Memory B cell (primary cell): ENCODE measurements around the gene DENND2D.

Source experiments
- ATAC-seq: fragments of 150-1000 bp; cut with Tn5 transposase; 2 replicates; pipeline ENCODE4 v1.10.0; 2021; ENCODE audit warnings: low read depth, mild to moderate bottlenecking, moderate library complexity
- DNase-seq, 2 donors: peaks; one replicate each; pipeline ENCODE4 v3.0.0; 2022; ENCODE audit warnings: low spot score in 2 of 2
- H3K27ac Mint-ChIP-seq: one replicate; pipeline ENCODE4 v1.8.0; 2022; ENCODE audit warnings: mild to moderate bottlenecking, moderate library complexity, mixed read lengths
- H3K27me3 Mint-ChIP-seq: one replicate; pipeline ENCODE4 v1.8.0; 2022; ENCODE audit warnings: mixed read lengths
- H3K36me3 Mint-ChIP-seq: one replicate; pipeline ENCODE4 v1.8.0; 2022; ENCODE audit warnings: mild to moderate bottlenecking, mixed read lengths
- H3K4me1 Mint-ChIP-seq: one replicate; pipeline ENCODE4 v1.8.0; 2022; ENCODE audit warnings: mixed read lengths
- H3K4me3 Mint-ChIP-seq: one replicate; pipeline ENCODE4 v1.8.0; 2022; ENCODE audit warnings: mild to moderate bottlenecking, moderate library complexity, mixed read lengths
- H3K9me3 Mint-ChIP-seq: one replicate; pipeline ENCODE4 v1.8.0; 2022; ENCODE audit warnings: mixed read lengths

The DENND2D gene

DNA sequence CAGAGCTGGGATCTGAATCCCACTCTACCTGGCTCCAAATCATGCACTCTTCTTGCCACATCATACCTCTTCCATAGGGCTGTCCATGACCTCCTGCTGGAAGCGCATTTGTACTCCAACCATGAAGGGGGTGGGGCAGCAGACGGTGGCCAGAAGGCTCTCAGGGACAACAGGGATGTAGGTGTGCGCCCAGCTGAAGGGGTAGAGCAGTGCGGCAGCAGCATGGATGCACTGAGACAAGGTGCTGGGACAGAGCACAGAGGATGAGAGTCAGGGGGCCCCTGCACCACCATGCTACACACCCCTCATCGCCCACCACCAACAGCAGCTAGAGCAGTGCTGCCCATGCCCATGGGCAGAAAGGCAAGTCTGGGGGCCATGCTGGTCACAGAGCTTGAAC, 8.4 kb downstream of the DENND2D start:
- Mint-ChIP-seq H3K4me1 (peaks cover 51% of the 10 kb centered on the region), H3K27ac (peak overlapping the region; percentile 93), H3K36me3 (peaks cover 60% of the 10 kb centered on the region), H3K9me3 (peaks cover 1% of the 10 kb centered on the region), H3K27me3 (no peaks in the 10 kb centered on the region), H3K4me3 (no peak overlapping the region)
- no peak for ATAC-seq
- DNase-seq: no peak

DNA sequence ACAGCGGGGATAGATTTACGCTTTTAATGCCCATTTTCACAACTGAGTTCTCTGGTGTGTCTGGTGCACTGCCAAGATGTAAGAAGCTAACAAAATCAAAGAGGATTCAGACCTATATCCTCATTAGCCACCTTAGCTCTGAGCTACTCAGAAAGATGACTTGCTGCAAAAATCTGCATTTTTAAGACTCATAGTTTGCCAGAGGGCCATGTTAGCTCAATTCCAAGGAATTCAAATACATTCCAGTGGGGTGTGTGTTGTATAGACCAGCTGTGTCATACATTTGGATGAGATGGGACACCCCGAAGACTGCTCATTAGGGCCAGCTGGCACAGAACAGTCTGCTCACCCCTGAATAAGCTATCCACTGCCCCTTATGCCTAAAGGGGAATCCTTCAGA, 8.9 kb downstream of the DENND2D start:
- peak overlapping the region; percentile 93 for H3K27ac Mint-ChIP-seq
- H3K36me3 Mint-ChIP-seq: peaks cover 61% of the 10 kb centered on the region
- peaks cover 50% of the 10 kb centered on the region for H3K4me1 Mint-ChIP-seq
- peaks cover 1% of the 10 kb centered on the region for H3K9me3 Mint-ChIP-seq
- H3K4me3 Mint-ChIP-seq: no peak overlapping the region
- DNase-seq (no peak), ATAC-seq (no peak)
- no peaks in the 10 kb centered on the region for H3K27me3 Mint-ChIP-seq

DNA sequence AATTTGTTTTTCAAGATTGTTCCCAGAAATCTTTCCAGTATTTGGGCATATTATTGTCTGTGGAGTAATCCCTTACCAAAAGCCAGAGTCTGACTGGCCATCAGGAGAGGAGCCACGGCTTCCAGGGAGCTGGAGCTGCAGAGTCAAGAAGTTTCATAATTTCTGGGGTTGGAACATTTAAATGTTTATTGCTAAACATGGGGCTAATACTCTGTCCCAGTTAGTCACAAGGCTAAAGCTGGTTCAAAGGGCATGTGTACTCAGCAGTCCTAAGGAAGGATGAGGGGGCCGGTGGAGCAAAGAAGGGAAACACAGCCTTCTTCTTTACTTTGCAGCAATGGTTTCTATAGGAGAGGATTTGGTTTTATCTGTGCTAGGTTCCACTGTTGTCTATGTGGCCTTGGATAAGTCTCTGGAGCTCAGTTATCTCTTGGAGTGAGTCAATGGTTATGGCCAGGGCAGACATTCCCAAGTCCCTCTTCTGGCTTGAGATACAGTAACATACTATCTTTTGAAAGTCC, 9.5 kb downstream of the DENND2D start:
- DNase-seq (no peak), ATAC-seq (no peak)
- H3K36me3 Mint-ChIP-seq: peaks cover 56% of the 10 kb centered on the region
- peaks cover 47% of the 10 kb centered on the region for H3K4me1 Mint-ChIP-seq
- peaks cover 1% of the 10 kb centered on the region for H3K9me3 Mint-ChIP-seq
- H3K27me3 Mint-ChIP-seq: no peaks in the 10 kb centered on the region
- no peak overlapping the region for H3K4me3 Mint-ChIP-seq
- peak overlapping the region; percentile 93 for H3K27ac Mint-ChIP-seq

DNA sequence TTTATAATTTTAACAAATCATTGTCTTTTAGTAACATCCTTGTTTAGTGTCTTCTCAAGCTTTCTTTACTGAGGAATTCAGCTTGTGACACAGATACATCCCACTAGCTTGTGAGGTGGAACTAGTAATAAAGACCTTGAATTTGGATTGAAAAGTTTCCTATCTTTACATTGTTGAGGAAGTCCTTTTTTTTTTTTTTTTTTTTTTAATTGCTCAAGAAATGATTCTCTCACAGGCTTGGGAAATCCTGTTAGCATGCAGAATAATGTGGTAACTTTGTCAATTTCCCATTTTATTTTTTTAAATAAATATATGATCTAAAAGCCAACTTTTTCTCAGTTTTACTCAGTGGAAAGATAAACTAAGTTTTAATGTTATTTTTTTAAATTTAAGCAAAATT, 15.8 kb downstream of the DENND2D start:
- no peak overlapping the region for H3K4me3 Mint-ChIP-seq
- H3K27me3 Mint-ChIP-seq: no peaks in the 10 kb centered on the region
- peaks cover 1% of the 10 kb centered on the region for H3K9me3 Mint-ChIP-seq
- DNase-seq: no peak
- peaks cover 57% of the 10 kb centered on the region for H3K36me3 Mint-ChIP-seq
- H3K27ac Mint-ChIP-seq: peak overlapping the region; percentile 85
- ATAC-seq: no peak
- peaks cover 37% of the 10 kb centered on the region for H3K4me1 Mint-ChIP-seq

DNA sequence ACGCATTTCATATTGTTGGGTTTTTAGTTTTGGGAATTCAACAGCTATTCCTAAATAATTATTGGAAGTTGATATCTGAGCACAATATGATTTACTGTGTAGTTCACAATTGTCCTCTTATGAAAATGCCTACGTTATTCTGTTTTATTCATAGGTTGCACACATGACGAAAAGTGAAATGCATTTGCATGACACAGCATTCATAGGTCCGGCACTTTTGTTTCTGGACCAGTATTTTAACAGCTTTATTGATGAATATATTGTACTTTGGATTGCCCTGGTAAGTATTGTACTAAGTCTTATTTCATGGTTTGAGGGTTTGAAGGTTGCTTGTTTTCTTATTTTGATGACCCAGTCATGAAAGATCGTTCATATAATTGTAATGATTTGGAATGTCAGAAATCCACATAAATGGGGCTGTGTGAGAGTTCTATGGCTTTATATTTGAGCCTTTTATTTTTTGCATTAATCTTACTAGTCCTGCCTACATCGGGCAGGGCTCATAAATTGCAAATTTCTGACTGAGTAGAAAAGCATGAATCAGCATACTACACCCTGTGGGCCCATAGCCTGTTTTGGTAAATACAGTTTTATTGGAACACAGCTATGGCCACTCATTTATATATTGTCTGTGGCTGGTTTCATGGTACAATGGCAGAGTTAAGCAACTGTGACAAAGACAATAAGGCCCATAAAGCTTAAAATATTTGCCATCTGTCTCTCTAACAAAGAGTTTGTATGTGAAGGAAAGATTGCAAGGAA, 17.0 kb downstream of the DENND2D start:
- Mint-ChIP-seq H3K4me1 (peaks cover 40% of the 10 kb centered on the region), H3K27ac (peak overlapping the region; percentile 76), H3K36me3 (peaks cover 51% of the 10 kb centered on the region), H3K9me3 (no peaks in the 10 kb centered on the region), H3K27me3 (no peaks in the 10 kb centered on the region), H3K4me3 (no peak overlapping the region)
- ATAC-seq: no peak
- DNase-seq: no peak

DNA sequence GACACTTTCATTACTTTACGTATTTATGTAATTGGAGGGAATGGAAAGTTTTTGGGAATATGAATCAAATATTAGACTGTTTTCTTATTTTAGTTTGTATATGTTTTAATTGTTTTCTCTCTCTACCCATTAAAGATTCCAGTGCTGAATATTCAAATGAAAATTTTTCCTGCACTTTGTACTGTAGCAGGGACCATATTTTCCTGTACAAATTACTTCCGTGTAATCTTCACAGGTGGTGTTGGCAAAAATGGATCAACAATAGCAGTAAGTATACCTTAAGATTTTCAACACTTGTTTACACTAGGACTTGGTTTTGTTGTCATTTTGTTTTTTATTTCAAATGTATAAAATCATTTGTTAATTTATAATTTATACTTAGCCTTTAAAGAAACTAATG, 18.4 kb downstream of the DENND2D start:
- Mint-ChIP-seq H3K27ac (peak overlapping the region; percentile 76), H3K9me3 (no peaks in the 10 kb centered on the region), H3K27me3 (no peaks in the 10 kb centered on the region), H3K4me1 (peaks cover 38% of the 10 kb centered on the region), H3K36me3 (peaks cover 41% of the 10 kb centered on the region), H3K4me3 (no peak overlapping the region)
- ATAC-seq (no peak), DNase-seq (no peak)

DNA sequence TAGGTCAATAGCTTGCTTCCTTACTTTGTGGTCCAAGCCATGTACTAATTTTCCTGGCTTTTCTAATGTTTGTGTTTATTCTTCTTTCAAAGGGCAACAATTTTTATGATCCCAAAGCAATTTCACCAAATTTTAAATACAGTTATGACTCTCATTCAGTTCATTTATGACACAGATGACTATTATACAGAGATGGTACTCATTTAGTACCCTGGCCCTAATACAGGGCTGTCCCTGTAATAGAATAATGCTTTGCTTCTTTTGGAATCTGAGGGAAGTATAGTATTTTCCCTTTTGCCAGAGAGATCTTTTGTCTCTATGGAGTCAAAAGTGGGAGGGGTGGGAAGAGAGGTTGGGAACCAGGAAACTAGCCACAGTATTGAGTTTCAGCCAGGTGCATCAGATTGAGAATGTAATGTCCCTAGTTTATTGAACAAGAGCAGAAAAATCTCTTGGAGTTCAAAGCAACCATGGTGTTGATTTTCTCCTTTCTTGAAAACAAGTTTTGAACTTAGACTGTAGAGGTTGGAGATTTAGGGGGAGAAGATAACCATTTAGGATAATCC, 20.4 kb downstream of the DENND2D start:
- ATAC-seq (no peak), DNase-seq (no peak)
- no peaks in the 10 kb centered on the region for H3K27me3 Mint-ChIP-seq
- no peak overlapping the region for H3K4me3 Mint-ChIP-seq
- H3K36me3 Mint-ChIP-seq: peaks cover 41% of the 10 kb centered on the region
- H3K9me3 Mint-ChIP-seq: no peaks in the 10 kb centered on the region
- H3K4me1 Mint-ChIP-seq: peaks cover 38% of the 10 kb centered on the region
- H3K27ac Mint-ChIP-seq: peak overlapping the region; percentile 49

DNA sequence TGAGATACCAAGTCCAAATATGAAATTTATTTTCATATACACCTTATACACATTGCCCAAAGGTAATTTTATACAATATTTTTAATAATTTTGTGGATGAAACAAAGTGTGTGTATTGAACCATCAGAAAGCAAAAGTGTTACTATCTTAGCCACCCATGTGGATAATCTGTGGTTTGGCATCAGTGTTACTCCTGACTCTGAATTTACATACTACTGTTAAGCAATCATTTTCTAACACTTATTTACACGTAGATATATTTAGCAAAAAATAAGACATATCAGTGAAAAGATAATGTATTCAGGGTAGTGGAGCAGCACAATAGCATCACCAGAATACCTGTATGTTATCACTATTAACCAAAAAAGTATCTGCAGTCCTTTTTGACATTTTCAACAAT, 23.8 kb downstream of the DENND2D start:
- no peaks in the 10 kb centered on the region for H3K9me3 Mint-ChIP-seq
- H3K27ac Mint-ChIP-seq: peak overlapping the region; percentile 28
- peaks cover 30% of the 10 kb centered on the region for H3K4me1 Mint-ChIP-seq
- no peaks in the 10 kb centered on the region for H3K27me3 Mint-ChIP-seq
- ATAC-seq: peak; percentile 83
- no peak overlapping the region for H3K4me3 Mint-ChIP-seq
- peaks cover 32% of the 10 kb centered on the region for H3K36me3 Mint-ChIP-seq
- no peak for DNase-seq

DNA sequence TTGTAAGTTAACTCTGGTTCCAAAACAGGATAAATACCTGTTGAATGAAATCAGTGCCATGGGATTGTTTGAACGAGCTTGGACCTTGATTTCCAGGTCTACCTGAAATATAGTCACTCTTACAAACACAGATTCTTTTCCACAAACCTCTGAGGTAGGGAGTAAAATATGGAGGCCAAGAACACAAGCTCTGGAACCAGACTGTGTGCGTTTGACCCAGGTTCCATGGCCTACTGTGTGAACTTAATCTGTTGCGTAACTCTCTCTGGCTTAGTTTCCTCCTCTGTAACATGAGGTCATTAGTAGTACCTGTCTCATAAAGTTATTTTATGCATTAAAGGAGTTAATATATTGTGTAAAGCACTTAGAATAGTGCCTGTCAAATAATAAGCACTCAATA, 25.1 kb downstream of the DENND2D start:
- peaks cover 30% of the 10 kb centered on the region for H3K36me3 Mint-ChIP-seq
- ATAC-seq (no peak), DNase-seq (no peak)
- H3K4me3 Mint-ChIP-seq: no peak overlapping the region
- peak overlapping the region; percentile 71 for H3K27ac Mint-ChIP-seq
- H3K9me3 Mint-ChIP-seq: no peaks in the 10 kb centered on the region
- no peaks in the 10 kb centered on the region for H3K27me3 Mint-ChIP-seq
- H3K4me1 Mint-ChIP-seq: peaks cover 27% of the 10 kb centered on the region

DNA sequence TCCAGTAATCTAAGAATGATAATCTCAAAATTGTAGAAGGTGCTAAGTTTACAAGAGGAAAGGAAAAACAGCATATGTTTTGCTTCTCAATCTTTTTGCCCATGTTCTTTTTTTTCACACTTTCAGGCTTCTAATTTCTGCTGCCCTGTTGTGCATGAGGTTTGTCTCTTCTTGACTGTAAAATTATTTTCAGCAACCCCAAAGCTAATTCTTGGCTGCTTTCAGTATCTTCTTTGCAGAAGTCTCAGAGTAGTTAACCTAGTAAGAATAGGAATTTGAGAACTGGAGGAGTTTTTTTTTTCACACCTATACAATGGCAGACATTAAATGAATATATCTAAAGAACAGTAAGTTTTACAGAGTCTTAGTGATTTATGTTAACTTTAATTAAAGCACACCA, 26.4 kb downstream of the DENND2D start:
- no peaks in the 10 kb centered on the region for H3K27me3 Mint-ChIP-seq
- no peak for ATAC-seq
- no peak overlapping the region for H3K4me3 Mint-ChIP-seq
- H3K4me1 Mint-ChIP-seq: peaks cover 22% of the 10 kb centered on the region
- DNase-seq: no peak
- no peaks in the 10 kb centered on the region for H3K9me3 Mint-ChIP-seq
- no peak overlapping the region for H3K27ac Mint-ChIP-seq
- peaks cover 21% of the 10 kb centered on the region for H3K36me3 Mint-ChIP-seq

DNA sequence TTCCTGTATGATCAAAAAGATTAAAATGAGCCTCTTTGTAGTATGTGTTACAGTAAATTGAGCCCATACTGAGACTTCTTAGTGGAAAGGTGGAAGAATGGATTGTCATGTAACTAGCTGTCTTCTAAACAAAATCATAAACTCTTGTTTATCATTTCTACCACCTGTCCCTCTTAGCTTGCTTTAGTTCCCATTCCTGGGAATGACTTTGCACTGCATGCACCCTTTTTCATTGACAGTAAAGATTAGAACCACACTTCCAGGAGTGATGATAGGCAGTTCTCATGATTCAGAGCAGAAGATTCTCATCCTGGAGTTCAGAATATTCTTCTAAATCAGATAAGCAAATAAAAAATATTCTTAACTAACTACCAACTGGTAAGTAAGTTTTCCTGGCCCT, 28.0 kb downstream of the DENND2D start:
- no peak for ATAC-seq
- Mint-ChIP-seq H3K27me3 (no peaks in the 10 kb centered on the region), H3K9me3 (no peaks in the 10 kb centered on the region), H3K27ac (peak overlapping the region; percentile 80), H3K4me1 (peaks cover 22% of the 10 kb centered on the region), H3K36me3 (peaks cover 28% of the 10 kb centered on the region), H3K4me3 (no peak overlapping the region)
- DNase-seq: no peak

DNA sequence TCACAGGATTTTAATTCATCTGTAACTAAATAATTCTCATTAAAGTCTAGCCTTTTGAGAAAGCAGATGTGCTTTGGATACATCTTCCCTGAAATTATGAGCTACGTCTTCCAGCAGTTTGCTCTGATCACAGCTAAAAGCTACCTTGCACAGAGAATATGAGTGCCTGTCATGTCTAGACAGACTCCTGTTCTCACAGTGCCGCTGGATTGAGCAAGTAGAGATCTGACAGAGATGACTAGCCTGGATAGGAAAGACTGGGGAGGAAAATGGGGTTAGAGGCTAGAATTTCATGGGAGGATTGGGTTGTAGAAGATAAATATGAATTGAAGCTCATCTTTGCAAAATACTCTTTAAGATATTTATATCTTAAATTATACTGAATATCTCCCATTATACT, 36.3 kb downstream of the DENND2D start:
- Mint-ChIP-seq H3K36me3 (peaks cover 37% of the 10 kb centered on the region), H3K4me3 (no peak overlapping the region), H3K27ac (no peak overlapping the region), H3K4me1 (peaks cover 29% of the 10 kb centered on the region), H3K27me3 (no peaks in the 10 kb centered on the region), H3K9me3 (no peaks in the 10 kb centered on the region)
- no peak for ATAC-seq
- DNase-seq: no peak

DNA sequence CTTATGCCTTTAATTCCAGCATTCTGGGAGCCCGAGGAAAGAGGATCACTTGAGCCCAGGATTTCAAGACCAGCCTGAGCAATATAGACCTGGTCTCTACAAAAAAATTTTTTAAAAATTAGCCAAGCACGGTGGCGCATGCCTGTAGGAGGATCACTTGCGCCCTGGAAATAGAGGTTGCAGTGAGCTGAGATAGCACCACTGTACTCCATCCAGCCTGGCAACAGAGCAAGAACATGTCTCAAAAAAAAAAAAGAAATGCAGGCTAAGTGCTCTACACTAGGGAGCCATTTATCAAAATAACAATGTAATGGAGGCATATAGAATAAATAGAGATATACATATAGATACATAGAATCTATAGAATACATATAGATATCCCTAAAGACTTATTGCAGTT, 37.1 kb downstream of the DENND2D start:
- Mint-ChIP-seq H3K4me1 (peaks cover 29% of the 10 kb centered on the region), H3K36me3 (peaks cover 40% of the 10 kb centered on the region), H3K27me3 (no peaks in the 10 kb centered on the region), H3K9me3 (no peaks in the 10 kb centered on the region), H3K4me3 (no peak overlapping the region), H3K27ac (no peak overlapping the region)
- no peak for ATAC-seq
- no peak for DNase-seq

DNA sequence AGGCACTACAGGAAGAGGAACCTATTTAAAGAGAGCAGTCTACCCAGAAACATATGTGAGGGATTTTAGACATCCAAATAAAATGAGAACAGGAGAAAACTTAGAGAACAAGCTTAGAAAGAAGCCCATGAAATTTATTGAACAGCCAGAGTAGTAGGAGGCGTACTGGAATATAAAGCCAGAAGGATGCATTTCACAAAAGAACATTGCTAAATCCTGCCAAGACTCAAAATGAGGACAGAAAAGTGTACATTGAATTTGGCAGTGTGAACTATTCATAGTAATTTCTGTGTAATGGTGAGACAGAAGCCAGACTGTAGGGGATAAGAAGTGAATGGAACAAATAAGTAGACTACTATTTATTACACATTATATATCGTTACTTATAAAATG, 38.0 kb downstream of the DENND2D start:
- Mint-ChIP-seq H3K9me3 (no peaks in the 10 kb centered on the region), H3K27me3 (no peaks in the 10 kb centered on the region), H3K4me3 (no peak overlapping the region), H3K27ac (peak overlapping the region; percentile 77), H3K36me3 (peaks cover 34% of the 10 kb centered on the region), H3K4me1 (peaks cover 29% of the 10 kb centered on the region)
- ATAC-seq: no peak
- no peak for DNase-seq
